Tibial nerve (tissue), 4 donors: Measurements from ENCODE around the gene GRM3. TPM values are rescaled to one million over a fixed set of nuclear protein-coding genes. Genes with fewer than 3 reads are reported as not detected.

Experiments
- DNase-seq, 2 donors: peaks; one replicate each; pipeline ENCODE4 v3.0.0-alpha.2; 2019; ENCODE audit warnings: low spot score in 2 of 2
- H3K27ac ChIP-seq, 4 donors: fragments of 200-600 bp; sonication (generic) in 3 of 4; one replicate each; pipeline ENCODE4 v1.5.1; 2017 to 2019; ENCODE audit warnings: mild to moderate bottlenecking in 1 of 4
- H3K27me3 ChIP-seq, 2 donors: fragments of 200-600 bp; sonication (generic) in 1 of 2; one replicate each; pipeline versions ENCODE4 v1.5.1 to v1.6.0; 2017 to 2019
- H3K36me3 ChIP-seq, 3 donors: fragments of 200-600 bp; sonication (generic); one replicate each; pipeline ENCODE4 v1.5.1; 2018 to 2019
- H3K4me1 ChIP-seq, 4 donors: fragments of 200-600 bp; sonication (generic) in 3 of 4; one replicate each; pipeline ENCODE4 v1.5.1; 2017 to 2019
- H3K4me3 ChIP-seq, 4 donors: fragments of 200-600 bp; sonication (generic) in 3 of 4; one replicate each; pipeline ENCODE4 v1.5.1; 2017 to 2019; ENCODE audit warnings: mild to moderate bottlenecking in 1 of 4, moderate library complexity in 1 of 4
- H3K9me3 ChIP-seq, 4 donors: fragments of 200-600 bp; sonication (generic) in 3 of 4; one replicate each; pipeline ENCODE4 v1.5.1; 2017 to 2019
- CTCF ChIP-seq, 5 experiments: fragments of 200-600 bp in 3 of 5; fragments of 450-650 bp in 2 of 5; sonication (generic) in 3 of 5; IDR thresholded peaks; one replicate each; pipeline ENCODE4 v1.5.1; 2016 to 2019; ENCODE audit warnings: antibody characterized with exemption in 5 of 5, mild to moderate bottlenecking in 3 of 5, moderate library complexity in 2 of 5
- EP300 ChIP-seq, 2 donors: sonication (generic); formaldehyde crosslinking; IDR thresholded peaks; one replicate each; pipeline ENCODE4 v1.6.1; 2017; ENCODE audit warnings: antibody characterized with exemption in 2 of 2, mild to moderate bottlenecking in 1 of 2
- POLR2A ChIP-seq, 2 donors: fragments of 450-650 bp; IDR thresholded peaks; one replicate each; pipeline ENCODE4 v1.6.1; 2017; ENCODE audit warnings: antibody characterized with exemption in 2 of 2, mild to moderate bottlenecking in 2 of 2, moderate library complexity in 2 of 2
- WGBS, 2 donors: methylation state at CpG; one replicate each; pipeline ENCODE4 v1.1.5; 2018; 5-methylcytosine and 5-hydroxymethylcytosine counted together
- total RNA-seq, 4 donors: library from RNA; depleted of rRNA; stranded (reverse); fragments of >200 nt; gene quantifications; one replicate each; pipeline ENCODE4 v1.1.0, GENCODE V29; 2016

The GRM3 gene
- total RNA-seq, 4 donors from 2014 or later, result not detected

GRCh38 chr7:86826948-86827347, 183.2 kb downstream of the GRM3 start:
- no peaks in the 10 kb centered on the region for H3K9me3 ChIP-seq
- TF ChIP-seq CTCF (IDR thresholded peaks at IDR 0.05), result no peak
- no peak for TF ChIP-seq EP300 (IDR thresholded peaks at IDR 0.05)
- TF ChIP-seq POLR2A (IDR thresholded peaks at IDR 0.05), result no peak
- WGBS, 2 donors, result 79 to 82% methylated on average over 1 of the region's 1 CpG
- H3K36me3 ChIP-seq, result no peaks in the 10 kb centered on the region
- no peak for DNase-seq
- H3K4me1 ChIP-seq, result no peaks in the 10 kb centered on the region
- H3K27me3 ChIP-seq, result no peaks in the 10 kb centered on the region
- no peak overlapping the region for H3K4me3 ChIP-seq
- no peak overlapping the region for H3K27ac ChIP-seq

GRCh38 chr7:86833360-86833759, 189.7 kb downstream of the GRM3 start:
- no peak overlapping the region for H3K4me3 ChIP-seq
- TF ChIP-seq CTCF (IDR thresholded peaks at IDR 0.05) (no peak), EP300 (IDR thresholded peaks at IDR 0.05) (no peak), POLR2A (IDR thresholded peaks at IDR 0.05) (no peak)

GRCh38 chr7:86837235-86837634, 193.5 kb downstream of the GRM3 start:
- no peaks in the 10 kb centered on the region for H3K27me3 ChIP-seq
- TF ChIP-seq POLR2A (IDR thresholded peaks at IDR 0.05) (no peak), CTCF (IDR thresholded peaks at IDR 0.05) (no peak), EP300 (IDR thresholded peaks at IDR 0.05) (no peak)
- 39 to 46% methylated on average over 3 of the region's 3 CpGs for WGBS, 2 donors
- no peaks in the 10 kb centered on the region for H3K36me3 ChIP-seq
- no peak overlapping the region for H3K27ac ChIP-seq
- H3K4me3 ChIP-seq, result no peak overlapping the region
- H3K4me1 ChIP-seq, result no peaks in the 10 kb centered on the region
- H3K9me3 ChIP-seq, result no peaks in the 10 kb centered on the region
- DNase-seq, result no peak

More at GRCh38 chr7:86833360-86833759, 189.7 kb downstream of the GRM3 start:
- DNase-seq, result no peak
- Histone ChIP-seq H3K27me3 (no peaks in the 10 kb centered on the region), H3K9me3 (no peaks in the 10 kb centered on the region), H3K4me1 (no peaks in the 10 kb centered on the region), H3K27ac (no peak overlapping the region), H3K36me3 (no peaks in the 10 kb centered on the region)
- 90% methylated on average over 3 of the region's 3 CpGs for WGBS, 2 donors

- Histone ChIP-seq H3K4me3 (no peak overlapping the region), H3K27me3 (no peaks in the 10 kb centered on the region), H3K27ac (no peak overlapping the region), H3K9me3 (peaks cover 0 to 3% (median 0%) of the 10 kb centered on the region in 4 donors), H3K36me3 (no peaks in the 10 kb centered on the region), H3K4me1 (no peaks in the 10 kb centered on the region)
- 90 to 98% methylated on average over 3 of the region's 3 CpGs for WGBS, 2 donors
- TF ChIP-seq EP300 (IDR thresholded peaks at IDR 0.05), result no peak
- no peak for TF ChIP-seq CTCF (IDR thresholded peaks at IDR 0.05)
- no peak for TF ChIP-seq POLR2A (IDR thresholded peaks at IDR 0.05)
- no peak for DNase-seq
Measured at GRCh38 chr7:86844608-86845007, 200.9 kb downstream of the GRM3 start.

- peaks cover 0 to 3% (median 0%) of the 10 kb centered on the region in 4 donors for H3K9me3 ChIP-seq
- H3K27me3 ChIP-seq, result no peaks in the 10 kb centered on the region
- H3K4me3 ChIP-seq, result no peak overlapping the region
- H3K4me1 ChIP-seq, result no peaks in the 10 kb centered on the region
- TF ChIP-seq POLR2A (IDR thresholded peaks at IDR 0.05) (no peak), EP300 (IDR thresholded peaks at IDR 0.05) (no peak), CTCF (IDR thresholded peaks at IDR 0.05) (no peak)
- no peaks in the 10 kb centered on the region for H3K36me3 ChIP-seq
- no peak for DNase-seq
- H3K27ac ChIP-seq, result no peak overlapping the region
- WGBS, 2 donors, result 73 to 74% methylated on average over 3 of the region's 3 CpGs
Measured at GRCh38 chr7:86846494-86847190, 202.9 kb downstream of the GRM3 start.
